SK-N-SH treated with all-trans-retinoic acid at 6 μM for 48 hours (cell line): ENCODE measurements around the gene LRRC18.

ENCODE experiments used
- ATAC-seq: fragments of 200-7000 bp; cut with Tn5 transposase; 3 replicates; pipeline ENCODE4 v1.9.1; 2020; ENCODE audit warnings: mild to moderate bottlenecking, moderate library complexity
- ARNTL ChIP-seq: fragments of 450-650 bp; formaldehyde crosslinking; IDR thresholded peaks from 2 replicates; pipeline ENCODE4 v1.5.0; 2020; ENCODE audit warnings: low read depth, mild to moderate bottlenecking, moderate library complexity, borderline replicate concordance
- BACH2 ChIP-seq: fragments of 250-450 bp; sonication (Bioruptor Pico); IDR thresholded peaks from 2 replicates; pipeline ENCODE4 v1.9.0; 2021; ENCODE audit warnings: mild to moderate bottlenecking, borderline replicate concordance
- CSDC2 ChIP-seq: fragments of 250-450 bp; sonication (Bioruptor Pico); IDR thresholded peaks from 2 replicates; pipeline ENCODE4 v1.5.0; 2020; ENCODE audit warnings: mild to moderate bottlenecking, moderate library complexity
- CSRNP3 ChIP-seq: fragments of 250-450 bp; sonication (Bioruptor Pico); IDR thresholded peaks from 2 replicates; pipeline ENCODE4 v1.5.1; 2021; ENCODE audit warnings: mild to moderate bottlenecking, moderate library complexity
- ESRRG ChIP-seq: fragments of 250-450 bp; sonication (Bioruptor Pico); IDR thresholded peaks from 2 replicates; pipeline ENCODE4 v1.6.1; 2021; ENCODE audit warnings: mild to moderate bottlenecking
- GLIS3 ChIP-seq: fragments of 250-450 bp; sonication (Bioruptor Pico); IDR thresholded peaks from 2 replicates; pipeline ENCODE4 v1.5.0; 2020; ENCODE audit warnings: mild to moderate bottlenecking, moderate library complexity
- OSR1 ChIP-seq: fragments of 250-450 bp; sonication (Bioruptor Pico); IDR thresholded peaks from 2 replicates; pipeline ENCODE4 v1.8.0; 2022; ENCODE audit warnings: moderate library complexity, mild to moderate bottlenecking, inconsistent platforms
- PATZ1 ChIP-seq: fragments of 250-450 bp; sonication (Bioruptor Pico); IDR thresholded peaks from 2 replicates; pipeline ENCODE4 v1.8.0; 2020; ENCODE audit warnings: mild to moderate bottlenecking, moderate library complexity, borderline replicate concordance
- POU6F1 ChIP-seq: fragments of 250-450 bp; sonication (Bioruptor Pico); IDR thresholded peaks from 2 replicates; pipeline ENCODE4 v1.8.0; 2021; ENCODE audit warnings: low read depth, mild to moderate bottlenecking, moderate library complexity, borderline replicate concordance
- PPARA ChIP-seq: fragments of 250-450 bp; sonication (Bioruptor Pico); IDR thresholded peaks from 2 replicates; pipeline ENCODE4 v1.5.0; 2020; ENCODE audit warnings: mild to moderate bottlenecking, borderline replicate concordance
- SNAI2 ChIP-seq: fragments of 250-450 bp; sonication (Bioruptor Pico); IDR thresholded peaks from 2 replicates; pipeline ENCODE4 v1.5.0; 2020; ENCODE audit warnings: mild to moderate bottlenecking, moderate library complexity
- TCF4 ChIP-seq: fragments of 250-450 bp; sonication (Bioruptor Pico); IDR thresholded peaks from 2 replicates; pipeline ENCODE4 v1.8.0; 2021; ENCODE audit warnings: mild to moderate bottlenecking, moderate library complexity, borderline replicate concordance
- TOX ChIP-seq: fragments of 250-450 bp; sonication (Bioruptor Pico); IDR thresholded peaks from 2 replicates; pipeline ENCODE4 v1.8.0; 2021; ENCODE audit warnings: mild to moderate bottlenecking, moderate library complexity, borderline replicate concordance
- TSHZ2 ChIP-seq: fragments of 250-450 bp; sonication (Bioruptor Pico); IDR thresholded peaks from 2 replicates; pipeline ENCODE4 v1.5.0; 2020; ENCODE audit warnings: mild to moderate bottlenecking, moderate library complexity
- ZC3H10 ChIP-seq: fragments of 250-450 bp; sonication (Bioruptor Pico); IDR thresholded peaks from 2 replicates; pipeline ENCODE4 v1.5.1; 2021; ENCODE audit warnings: mild to moderate bottlenecking, moderate library complexity
- ZFP3 ChIP-seq: fragments of 250-450 bp; sonication (Bioruptor Pico); IDR thresholded peaks from 2 replicates; pipeline ENCODE4 v1.5.0; 2020; ENCODE audit warnings: mild to moderate bottlenecking, moderate library complexity
- ZFP30 ChIP-seq: fragments of 450-650 bp; formaldehyde crosslinking; IDR thresholded peaks from 2 replicates; pipeline ENCODE4 v1.5.0; 2022; ENCODE audit warnings: mild to moderate bottlenecking, moderate library complexity
- ZNF565 ChIP-seq: fragments of 450-650 bp; formaldehyde crosslinking; conservative IDR thresholded peaks from 2 replicates; pipeline ENCODE4 v1.5.0; 2020; ENCODE audit warnings: low read depth, mild to moderate bottlenecking, moderate library complexity
- ZNF70 ChIP-seq: fragments of 450-650 bp; formaldehyde crosslinking; IDR thresholded peaks from 2 replicates; pipeline ENCODE4 v1.5.0; 2020; ENCODE audit warnings: mild to moderate bottlenecking, moderate library complexity
- ZNF8 ChIP-seq: fragments of 450-650 bp; formaldehyde crosslinking; IDR thresholded peaks from 2 replicates; pipeline ENCODE4 v1.5.0; 2020; ENCODE audit warnings: mild to moderate bottlenecking, moderate library complexity

Gene LRRC18

GRCh38 chr10:48957361-48958151, 17.9 kb upstream of the LRRC18 start (continued):
- no peak for TF ChIP-seq TSHZ2 (CRISPR knock-in tag)
- TF ChIP-seq OSR1 (CRISPR knock-in tag), result no peak

GRCh38 chr10:48951707-48952106, 12.1 kb upstream of the LRRC18 start:
- TF ChIP-seq ZC3H10 (CRISPR knock-in tag) (no peak), OSR1 (CRISPR knock-in tag) (no peak), POU6F1 (CRISPR knock-in tag) (no peak), ZNF70 (CRISPR knock-in tag) (no peak), TSHZ2 (CRISPR knock-in tag) (no peak), ARNTL (CRISPR knock-in tag) (no peak), ZFP30 (CRISPR knock-in tag) (no peak), ZNF8 (CRISPR knock-in tag) (no peak), BACH2 (CRISPR knock-in tag) (no peak), PATZ1 (CRISPR knock-in tag) (no peak), CSRNP3 (CRISPR knock-in tag) (no peak), PPARA (CRISPR knock-in tag) (no peak), ZNF565 (CRISPR knock-in tag) (no peak), GLIS3 (CRISPR knock-in tag) (no peak), SNAI2 (no peak), ZFP3 (CRISPR knock-in tag) (no peak), TCF4 (CRISPR knock-in tag) (no peak), TOX (CRISPR knock-in tag) (no peak), CSDC2 (no peak), ESRRG (CRISPR knock-in tag) (no peak)
- no peak for ATAC-seq
